GM23248 (cell line): ENCODE measurements around the gene MAP3K1.

Experiments
- EZH2 ChIP-seq: fragments of 200-600 bp; sonication (generic); IDR thresholded peaks from 2 replicates; pipeline ENCODE4 v1.6.1; 2018; ENCODE audit warnings: antibody characterized with exemption, mild to moderate bottlenecking; ENCODE audit not compliant: insufficient read depth, poor library complexity, severe bottlenecking
- EZH2phosphoT487 ChIP-seq: fragments of 200-600 bp; sonication (generic); IDR thresholded peaks from 2 replicates; pipeline ENCODE4 v1.6.1; 2018; ENCODE audit warnings: antibody characterized with exemption, moderate library complexity, mild to moderate bottlenecking, low read depth; ENCODE audit not compliant: insufficient read depth

GRCh38 chr5:56815658-56816545, 553 bp downstream of the MAP3K1 start:
- TF ChIP-seq EZH2phosphoT487: no peak
- TF ChIP-seq EZH2: no peak
